NCI-H1105 treated with DMSO at 0.1 percent for 48 hours (cell line): Measurements from ENCODE around the gene PHLPP2.
"Not testable (repeated sequence)": the region's sequence is repeated elsewhere in the genome, so short reads cannot be mapped to it uniquely, and the experiment has no call there.

Experiments used
- DNase-seq: peaks from one replicate; lab custom pipeline; 2025; lab: John Stamatoyannopoulos, UW

PHLPP2 gene

GRCh38 chr16:71623597-71623996 lies 100.9 kb downstream of the PHLPP2 start:
- no peak for DNase-seq

GRCh38 chr16:71622088-71622487 lies 102.4 kb downstream of the PHLPP2 start:
- DNase-seq: no peak

- no peak for DNase-seq
Observed at GRCh38 chr16:71618429-71618828, 106.1 kb downstream of the PHLPP2 start.

GRCh38 chr16:71614956-71615355 lies 109.5 kb downstream of the PHLPP2 start:
- DNase-seq: not testable (repeated sequence)

GRCh38 chr16:71610936-71611871 lies 113.3 kb downstream of the PHLPP2 start:
- peak; percentile 63 for DNase-seq

- no peak for DNase-seq
Observed at GRCh38 chr16:71610447-71610846, 114.1 kb downstream of the PHLPP2 start.

- no peak for DNase-seq
Observed at GRCh38 chr16:71609066-71609465, 115.4 kb downstream of the PHLPP2 start.

- DNase-seq: no peak
Observed at GRCh38 chr16:71600822-71601221, 123.7 kb downstream of the PHLPP2 start.

- DNase-seq: not testable (repeated sequence)
Observed at GRCh38 chr16:71598426-71598825, 126.1 kb downstream of the PHLPP2 start.

GRCh38 chr16:71595340-71595826 lies 129.1 kb downstream of the PHLPP2 start:
- DNase-seq: not testable (repeated sequence)
